Measurements from ENCODE around the gene PPTC7.
"Not testable (repeated sequence)": the region's sequence is repeated elsewhere in the genome, so short reads cannot be mapped to it uniquely, and the experiment has no call there.

PPTC7 gene, protein sequence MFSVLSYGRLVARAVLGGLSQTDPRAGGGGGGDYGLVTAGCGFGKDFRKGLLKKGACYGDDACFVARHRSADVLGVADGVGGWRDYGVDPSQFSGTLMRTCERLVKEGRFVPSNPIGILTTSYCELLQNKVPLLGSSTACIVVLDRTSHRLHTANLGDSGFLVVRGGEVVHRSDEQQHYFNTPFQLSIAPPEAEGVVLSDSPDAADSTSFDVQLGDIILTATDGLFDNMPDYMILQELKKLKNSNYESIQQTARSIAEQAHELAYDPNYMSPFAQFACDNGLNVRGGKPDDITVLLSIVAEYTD

DNA sequence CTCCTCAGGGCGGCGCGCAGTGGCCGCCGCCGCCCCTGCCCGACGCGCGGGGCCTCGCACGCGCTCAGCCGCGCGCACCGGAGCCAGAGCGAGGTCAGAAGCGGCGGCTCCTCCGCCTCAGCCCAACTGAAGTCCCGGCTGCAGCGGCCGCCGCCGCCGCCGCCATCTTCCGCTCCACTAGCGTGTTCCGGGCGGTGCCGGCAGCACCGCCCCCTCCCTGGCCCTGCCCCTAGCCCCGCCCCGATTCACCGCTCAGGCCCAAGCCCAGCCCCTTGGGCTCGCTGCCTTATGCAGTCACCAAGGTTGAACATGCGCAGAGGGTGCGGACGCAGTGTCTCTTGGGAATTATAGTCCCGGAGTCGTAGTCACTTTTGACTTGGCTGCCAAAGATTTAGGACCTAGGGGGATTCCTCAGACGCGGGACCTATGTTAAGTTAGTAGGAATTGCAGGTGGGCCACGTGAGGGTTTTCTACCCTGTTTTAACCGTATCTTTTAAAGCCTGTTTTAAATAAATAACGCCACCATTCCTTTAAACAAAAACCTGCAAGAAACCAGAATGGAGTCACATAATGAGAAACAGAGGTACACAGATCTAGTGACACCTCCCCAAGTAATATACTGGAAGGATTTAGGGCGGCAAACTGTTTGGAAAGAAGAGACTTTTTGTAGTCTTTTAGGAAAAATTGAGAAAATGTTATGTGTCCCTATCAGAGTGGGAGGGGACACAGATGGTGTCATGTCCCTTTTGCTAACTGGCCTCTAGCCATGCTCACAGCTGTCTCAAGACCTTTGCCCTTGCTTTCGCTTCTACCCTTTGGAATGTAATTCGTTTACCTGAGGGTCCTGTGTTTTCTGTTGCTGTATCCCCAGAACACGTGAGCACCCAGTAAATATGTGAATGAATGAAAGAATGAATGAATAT lies at the start of gene PPTC7:
Gene PPTC7, minus strand, starts transcription at position 182 of the 923 bp plus-strand sequence. CDS start 287 bp downstream, outside the sequence.
- FAIRE-seq: no peak

- no peak for FAIRE-seq
These were observed 44.5 kb upstream of the PPTC7 start for GRCh38 chr12:110627500-110628195.

DNA sequence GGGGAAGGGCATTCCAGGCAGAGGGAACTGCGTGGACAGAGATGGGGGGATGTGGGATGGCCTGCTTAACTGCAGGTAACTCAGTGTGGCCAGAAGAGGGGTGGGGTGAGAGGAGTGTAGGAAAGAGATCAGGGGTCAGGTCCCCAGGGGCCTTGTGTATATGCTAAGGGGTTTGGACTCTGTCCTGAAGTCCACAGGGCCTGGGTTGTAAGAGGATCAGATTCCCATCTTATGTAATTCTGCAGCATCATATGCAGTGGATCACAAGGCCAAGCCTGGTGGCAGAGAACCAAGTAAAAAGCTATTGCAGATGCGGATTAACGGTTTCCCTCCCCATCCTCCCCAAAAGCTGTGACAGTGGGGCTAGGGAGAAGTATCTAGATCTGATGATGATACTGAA lies 39.5 kb upstream of the PPTC7 start:
- FAIRE-seq: no peak

GRCh38 chr12:110619534-110619953 lies 36.4 kb upstream of the PPTC7 start:
- FAIRE-seq: no peak

- FAIRE-seq: no peak
These were observed 33.5 kb upstream of the PPTC7 start for GRCh38 chr12:110616471-110617115.

DNA sequence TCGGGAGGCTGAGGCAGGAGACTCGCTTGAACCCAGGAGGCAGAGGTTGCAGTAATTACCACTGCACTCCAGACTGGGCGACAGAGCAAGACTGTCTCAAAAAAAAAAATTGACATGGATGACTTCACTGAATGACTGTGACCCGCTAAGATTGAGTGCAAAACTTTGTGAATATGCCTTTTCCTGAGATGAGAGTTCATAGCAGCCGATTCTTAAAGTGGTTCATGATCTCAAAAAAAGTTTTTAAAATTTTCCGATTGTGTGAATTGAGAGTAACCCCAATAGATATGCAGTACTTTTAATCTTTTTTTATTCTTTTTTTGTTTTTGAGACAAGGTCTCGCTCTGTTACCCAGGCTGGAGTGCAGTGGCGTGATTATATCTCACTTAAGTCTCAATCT lies 32.1 kb upstream of the PPTC7 start:
- no peak for FAIRE-seq

- FAIRE-seq: peak; percentile 53
These were observed 30.9 kb upstream of the PPTC7 start, which contains the start of gene TCTN1 for GRCh38 chr12:110613771-110614684. TSS of gene TCTN1 (plus strand) at chr12:110614129. CDS start at chr12:110614183, 54 bp downstream.

DNA sequence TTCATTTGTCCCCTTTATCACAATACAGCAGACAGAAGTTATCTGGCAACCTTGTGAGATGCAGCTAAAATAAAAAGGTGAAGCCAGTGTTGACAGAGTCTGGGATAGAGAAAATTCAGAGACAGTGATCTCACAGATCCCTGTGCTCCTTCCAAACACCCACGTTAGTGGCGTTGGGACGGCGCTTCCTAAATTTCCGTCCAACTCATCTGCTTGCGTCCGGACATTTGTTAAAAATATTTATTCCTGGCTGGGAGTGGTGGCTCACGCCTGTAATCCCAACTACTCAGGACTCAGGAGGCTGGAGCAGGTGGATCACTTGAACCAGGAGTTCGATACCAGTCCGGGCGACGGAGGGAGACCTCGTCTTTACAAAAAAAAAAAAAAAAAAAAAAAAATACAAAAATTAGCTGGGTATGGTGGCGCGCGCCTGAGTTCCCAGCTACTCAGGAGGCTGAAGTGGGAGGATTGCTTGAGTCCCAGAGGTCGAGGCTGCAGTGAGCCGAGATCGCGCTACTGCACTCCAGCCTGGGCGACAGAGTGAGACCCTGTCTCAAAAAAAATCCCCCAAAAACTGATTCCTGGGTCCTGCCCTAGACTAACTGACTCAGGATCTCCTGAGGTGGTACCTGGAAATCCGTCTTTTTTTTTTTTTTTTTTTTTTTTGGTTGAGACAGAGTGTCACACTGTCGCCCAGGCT lies 30.1 kb upstream of the PPTC7 start:
- no peak for FAIRE-seq

DNA sequence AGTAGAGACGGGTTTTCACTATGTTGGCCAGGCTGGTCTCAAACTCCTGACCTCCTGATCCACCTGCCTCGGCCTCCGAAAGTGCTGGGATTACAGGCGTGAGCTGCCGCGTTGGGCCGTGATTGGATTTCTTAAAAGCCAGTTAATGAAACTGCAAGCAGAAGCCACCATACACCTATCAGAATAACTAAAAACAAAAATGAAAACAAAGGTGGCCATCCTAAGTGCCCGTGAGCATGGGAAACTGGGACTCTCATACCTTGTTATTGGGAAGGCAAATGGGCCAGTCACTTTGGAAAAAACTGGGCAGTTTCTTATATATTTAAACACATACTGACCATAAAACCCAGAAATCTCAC lies 23.1 kb upstream of the PPTC7 start:
- FAIRE-seq: no peak

DNA sequence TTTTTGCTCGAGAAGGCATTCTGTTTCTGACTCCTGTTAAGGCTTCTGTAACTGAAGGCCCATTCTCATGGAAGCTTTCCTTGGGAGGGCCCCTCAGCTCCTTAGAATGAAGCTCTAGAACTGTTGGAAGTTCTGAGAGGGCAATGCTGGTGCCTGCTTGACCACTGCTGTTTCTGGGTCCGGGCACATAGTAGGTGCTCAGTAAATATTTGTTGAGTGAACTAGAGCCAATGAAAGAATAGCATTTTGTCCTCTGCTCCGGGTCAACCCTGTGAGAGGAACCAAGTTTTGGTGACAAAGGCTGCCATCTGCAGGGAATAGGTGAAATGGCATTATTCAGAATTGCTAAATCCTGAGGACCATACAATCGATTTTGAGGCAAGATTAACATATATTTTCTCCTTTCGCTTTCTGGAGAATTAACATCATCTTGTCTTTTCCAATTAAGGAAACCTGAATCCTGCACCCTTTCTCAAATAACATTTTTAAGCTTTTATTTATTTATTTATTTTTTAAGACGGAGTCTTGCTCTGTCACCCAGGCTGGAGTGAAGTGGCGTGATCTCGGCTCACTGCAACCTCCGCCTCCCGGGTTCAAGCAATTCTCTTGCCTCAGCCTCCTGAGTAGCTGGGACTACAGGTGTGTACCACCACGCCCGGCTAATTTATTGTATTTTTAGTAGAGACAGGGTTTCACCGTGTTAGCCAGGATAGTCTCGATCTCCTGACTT lies 19.1 kb upstream of the PPTC7 start:
- FAIRE-seq: peak; percentile 22

DNA sequence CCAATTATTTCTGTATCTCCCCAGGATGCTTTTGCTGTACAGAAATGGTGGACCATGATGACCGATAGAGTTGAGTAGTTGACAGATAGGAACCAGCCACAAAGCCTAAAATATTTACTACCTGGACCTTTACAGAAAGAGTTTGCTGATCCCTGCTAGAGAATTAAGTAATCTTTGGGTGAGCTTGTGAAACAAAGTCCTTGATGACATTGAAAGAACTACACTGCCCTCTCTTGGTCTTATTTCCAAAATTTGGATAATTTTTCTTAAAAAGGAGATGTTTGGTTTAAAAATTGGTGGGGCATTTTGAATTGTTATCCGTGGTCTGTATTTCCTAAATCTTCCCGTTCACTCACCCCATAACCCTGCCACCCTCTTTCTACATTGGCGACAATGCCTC lies 17.1 kb upstream of the PPTC7 start:
- no peak for FAIRE-seq

GRCh38 chr12:110599334-110599733 lies 16.2 kb upstream of the PPTC7 start:
- no peak for FAIRE-seq

GRCh38 chr12:110597885-110598284 lies 14.8 kb upstream of the PPTC7 start:
- FAIRE-seq: no peak

- not testable (repeated sequence) for FAIRE-seq
These were observed 9.8 kb upstream of the PPTC7 start for GRCh38 chr12:110592919-110593318.

- no peak for FAIRE-seq
These were observed 9.0 kb upstream of the PPTC7 start for GRCh38 chr12:110592078-110592477.

- no peak for FAIRE-seq
These were observed 8.4 kb upstream of the PPTC7 start for GRCh38 chr12:110591451-110592051.

GRCh38 chr12:110590806-110591326 lies 7.7 kb upstream of the PPTC7 start:
- FAIRE-seq: no peak

- FAIRE-seq: no peak
These were observed 6.9 kb upstream of the PPTC7 start for GRCh38 chr12:110590059-110590458.

GRCh38 chr12:110587102-110587501 lies 4.0 kb upstream of the PPTC7 start:
- not testable (repeated sequence) for FAIRE-seq
